Tibial nerve (tissue), 4 donors: ENCODE results near the gene CMSS1. TPM values are rescaled to one million over a fixed set of nuclear protein-coding genes. Genes with fewer than 3 reads are reported as not detected.

Experiments
- DNase-seq, 2 donors: peaks; one replicate each; pipeline ENCODE4 v3.0.0-alpha.2; 2019; ENCODE audit warnings: low spot score in 2 of 2
- H3K27ac ChIP-seq, 4 donors: fragments of 200-600 bp; sonication (generic) in 3 of 4; one replicate each; pipeline ENCODE4 v1.5.1; 2017 to 2019; ENCODE audit warnings: mild to moderate bottlenecking in 1 of 4
- H3K27me3 ChIP-seq, 2 donors: fragments of 200-600 bp; sonication (generic) in 1 of 2; one replicate each; pipeline versions ENCODE4 v1.5.1 to v1.6.0; 2017 to 2019
- H3K36me3 ChIP-seq, 3 donors: fragments of 200-600 bp; sonication (generic); one replicate each; pipeline ENCODE4 v1.5.1; 2018 to 2019
- H3K4me1 ChIP-seq, 4 donors: fragments of 200-600 bp; sonication (generic) in 3 of 4; one replicate each; pipeline ENCODE4 v1.5.1; 2017 to 2019
- H3K4me3 ChIP-seq, 4 donors: fragments of 200-600 bp; sonication (generic) in 3 of 4; one replicate each; pipeline ENCODE4 v1.5.1; 2017 to 2019; ENCODE audit warnings: mild to moderate bottlenecking in 1 of 4, moderate library complexity in 1 of 4
- H3K9me3 ChIP-seq, 4 donors: fragments of 200-600 bp; sonication (generic) in 3 of 4; one replicate each; pipeline ENCODE4 v1.5.1; 2017 to 2019
- CTCF ChIP-seq, 5 experiments: fragments of 200-600 bp in 3 of 5; fragments of 450-650 bp in 2 of 5; sonication (generic) in 3 of 5; IDR thresholded peaks; one replicate each; pipeline ENCODE4 v1.5.1; 2016 to 2019; ENCODE audit warnings: antibody characterized with exemption in 5 of 5, mild to moderate bottlenecking in 3 of 5, moderate library complexity in 2 of 5
- EP300 ChIP-seq, 2 donors: sonication (generic); formaldehyde crosslinking; IDR thresholded peaks; one replicate each; pipeline ENCODE4 v1.6.1; 2017; ENCODE audit warnings: antibody characterized with exemption in 2 of 2, mild to moderate bottlenecking in 1 of 2
- POLR2A ChIP-seq, 2 donors: fragments of 450-650 bp; IDR thresholded peaks; one replicate each; pipeline ENCODE4 v1.6.1; 2017; ENCODE audit warnings: antibody characterized with exemption in 2 of 2, mild to moderate bottlenecking in 2 of 2, moderate library complexity in 2 of 2
- WGBS, 2 donors: methylation state at CpG; one replicate each; pipeline ENCODE4 v1.1.5; 2018; 5-methylcytosine and 5-hydroxymethylcytosine counted together
- total RNA-seq, 4 donors: library from RNA; depleted of rRNA; stranded (reverse); fragments of >200 nt; gene quantifications; one replicate each; pipeline ENCODE4 v1.1.0, GENCODE V29; 2016

CMSS1 gene
- total RNA-seq, 4 donors from 2014 or later: 5.5 to 29.1 (median 15.7) TPM

GRCh38 chr3:100067589-100067988 is 249.9 kb downstream of the CMSS1 start:
- TF ChIP-seq CTCF (IDR thresholded peaks at IDR 0.05): no peak
- TF ChIP-seq POLR2A (IDR thresholded peaks at IDR 0.05): no peak
- TF ChIP-seq EP300 (IDR thresholded peaks at IDR 0.05): no peak
- H3K4me3 ChIP-seq: no peak overlapping the region
- H3K27ac ChIP-seq: no peak overlapping the region
- H3K27me3 ChIP-seq: no peaks in the 10 kb centered on the region
- peaks cover 0 to 16% (median 0%) of the 10 kb centered on the region in 4 donors for H3K4me1 ChIP-seq
- no peaks in the 10 kb centered on the region for H3K36me3 ChIP-seq
- DNase-seq: no peak
- no peaks in the 10 kb centered on the region for H3K9me3 ChIP-seq

- 16 to 30% methylated on average over 5 of the region's 5 CpGs for WGBS, 2 donors
- TF ChIP-seq EP300 (IDR thresholded peaks at IDR 0.05) (no peak), CTCF (IDR thresholded peaks at IDR 0.05) (peak; percentile 47 to 73 (median 64))
- H3K27me3 ChIP-seq: no peaks in the 10 kb centered on the region
- H3K36me3 ChIP-seq: no peaks in the 10 kb centered on the region
- H3K4me1 ChIP-seq: peaks cover 0 to 23% (median under 1%) of the 10 kb centered on the region in 4 donors
- H3K4me3 ChIP-seq: no peak overlapping the region
- no peaks in the 10 kb centered on the region for H3K9me3 ChIP-seq
- H3K27ac ChIP-seq: no peak overlapping the region
- DNase-seq: peak; percentile 53 to 82
Measured at GRCh38 chr3:100068826-100069225, 251.2 kb downstream of the CMSS1 start.

- no peaks in the 10 kb centered on the region for H3K9me3 ChIP-seq
- 78 to 86% methylated on average over 3 of the region's 3 CpGs for WGBS, 2 donors
- no peak for TF ChIP-seq CTCF (IDR thresholded peaks at IDR 0.05)
- no peak for TF ChIP-seq EP300 (IDR thresholded peaks at IDR 0.05)
- TF ChIP-seq POLR2A (IDR thresholded peaks at IDR 0.05): no peak
- H3K27ac ChIP-seq: no peak overlapping the region
- H3K4me1 ChIP-seq: peaks cover 0 to 20% (median 5%) of the 10 kb centered on the region in 4 donors
- no peaks in the 10 kb centered on the region for H3K36me3 ChIP-seq
- DNase-seq: no peak
- H3K4me3 ChIP-seq: no peak overlapping the region
- H3K27me3 ChIP-seq: no peaks in the 10 kb centered on the region
Measured at GRCh38 chr3:100069472-100069871, 251.8 kb downstream of the CMSS1 start.

GRCh38 chr3:100072326-100073048 is 254.8 kb downstream of the CMSS1 start:
- 80 to 89% methylated on average over 3 of the region's 3 CpGs for WGBS, 2 donors
- Histone ChIP-seq H3K36me3 (no peaks in the 10 kb centered on the region), H3K4me3 (no peak overlapping the region), H3K4me1 (peaks cover 0 to 29% (median 5%) of the 10 kb centered on the region in 4 donors), H3K27me3 (no peaks in the 10 kb centered on the region), H3K27ac (no peak overlapping the region), H3K9me3 (no peaks in the 10 kb centered on the region)
- DNase-seq: no peak
- TF ChIP-seq POLR2A (IDR thresholded peaks at IDR 0.05) (no peak), CTCF (IDR thresholded peaks at IDR 0.05) (no peak), EP300 (IDR thresholded peaks at IDR 0.05) (no peak)

- Histone ChIP-seq H3K9me3 (no peaks in the 10 kb centered on the region), H3K27me3 (no peaks in the 10 kb centered on the region), H3K27ac (peak overlapping the region in 3 of 4 donors; percentile 29 to 49 (median 36)), H3K4me3 (no peak overlapping the region), H3K4me1 (peaks cover 0 to 29% (median 5%) of the 10 kb centered on the region in 4 donors), H3K36me3 (no peaks in the 10 kb centered on the region)
- TF ChIP-seq CTCF (IDR thresholded peaks at IDR 0.05) (no peak), POLR2A (IDR thresholded peaks at IDR 0.05) (no peak), EP300 (IDR thresholded peaks at IDR 0.05) (no peak)
- WGBS, 2 donors: 78 to 80% methylated on average over 1 of the region's 1 CpG
- DNase-seq: no peak
Measured at GRCh38 chr3:100073049-100073713, 255.5 kb downstream of the CMSS1 start.
